ENCODE results near the gene NUP62. TPM values are rescaled to one million over a fixed set of nuclear protein-coding genes. Genes with fewer than 3 reads are reported as not detected.

Gene NUP62
- total RNA-seq, 3 donors from 2014 or later, result 30.9 to 41.0 (median 36.4) TPM

- H3K4me3 ChIP-seq, result no peak overlapping the region
- H3K4me1 ChIP-seq, result peaks cover 0 to 6% of the 10 kb centered on the region in 2 donors
- H3K9me3 ChIP-seq, result no peaks in the 10 kb centered on the region
- intact Hi-C loops (cut with DNase I; ENCODE audit: low total_unique reads), result no loop called here
- no peaks in the 10 kb centered on the region for H3K36me3 ChIP-seq
- peak in 1 of 2 donors; percentile 27 for DNase-seq (ENCODE audit: low spot score in 2 of 2)
- TF ChIP-seq POLR2AphosphoS5 (IDR thresholded peaks at IDR 0.05) (no peak), POLR2A (IDR thresholded peaks at IDR 0.05) (no peak), CTCF (IDR thresholded peaks at IDR 0.05) (no peak)
- H3K27ac ChIP-seq, result no peak overlapping the region
- no peaks in the 10 kb centered on the region for H3K27me3 ChIP-seq
Observed at GRCh38 chr19:49954933-49955332, 25.6 kb upstream of the NUP62 start.

GRCh38 chr19:49954092-49954829, 25.0 kb upstream of the NUP62 start:
- no peaks in the 10 kb centered on the region for H3K27me3 ChIP-seq
- H3K9me3 ChIP-seq, result no peaks in the 10 kb centered on the region
- H3K4me3 ChIP-seq, result no peak overlapping the region
- TF ChIP-seq POLR2AphosphoS5 (IDR thresholded peaks at IDR 0.05) (no peak), CTCF (IDR thresholded peaks at IDR 0.05) (no peak), POLR2A (IDR thresholded peaks at IDR 0.05) (no peak)
- H3K27ac ChIP-seq, result peak overlapping the region in 1 of 2 donors; percentile 57
- DNase-seq (ENCODE audit: low spot score in 2 of 2), result peak in 1 of 2 donors; percentile 43
- intact Hi-C loops (cut with DNase I; ENCODE audit: low total_unique reads), result no loop called here
- peaks cover 0 to 6% of the 10 kb centered on the region in 2 donors for H3K4me1 ChIP-seq
- no peaks in the 10 kb centered on the region for H3K36me3 ChIP-seq

GRCh38 chr19:49953416-49953815, 24.1 kb upstream of the NUP62 start:
- Histone ChIP-seq H3K36me3 (no peaks in the 10 kb centered on the region), H3K27ac (peak overlapping the region in 1 of 2 donors; percentile 25), H3K4me3 (no peak overlapping the region), H3K27me3 (no peaks in the 10 kb centered on the region), H3K4me1 (peaks cover 0 to 6% of the 10 kb centered on the region in 2 donors), H3K9me3 (no peaks in the 10 kb centered on the region)
- DNase-seq (ENCODE audit: low spot score in 2 of 2), result peak in 1 of 2 donors; percentile 5
- TF ChIP-seq POLR2A (IDR thresholded peaks at IDR 0.05) (no peak), POLR2AphosphoS5 (IDR thresholded peaks at IDR 0.05) (no peak), CTCF (IDR thresholded peaks at IDR 0.05) (no peak)
- intact Hi-C loops (cut with DNase I; ENCODE audit: low total_unique reads), result no loop called here

GRCh38 chr19:49952906-49953305, 23.6 kb upstream of the NUP62 start:
- TF ChIP-seq POLR2A (IDR thresholded peaks at IDR 0.05) (no peak), POLR2AphosphoS5 (IDR thresholded peaks at IDR 0.05) (no peak), CTCF (IDR thresholded peaks at IDR 0.05) (no peak)
- Histone ChIP-seq H3K9me3 (no peaks in the 10 kb centered on the region), H3K27me3 (no peaks in the 10 kb centered on the region), H3K4me1 (peaks cover 0 to 6% of the 10 kb centered on the region in 2 donors), H3K36me3 (no peaks in the 10 kb centered on the region), H3K27ac (no peak overlapping the region), H3K4me3 (no peak overlapping the region)
- DNase-seq (ENCODE audit: low spot score in 2 of 2), result peak in 1 of 2 donors; percentile 22
- intact Hi-C loops (cut with DNase I; ENCODE audit: low total_unique reads), result no loop called here

GRCh38 chr19:49952479-49952836, 23.2 kb upstream of the NUP62 start:
- Histone ChIP-seq H3K4me3 (no peak overlapping the region), H3K4me1 (peaks cover 0 to 6% of the 10 kb centered on the region in 2 donors), H3K9me3 (no peaks in the 10 kb centered on the region), H3K36me3 (no peaks in the 10 kb centered on the region), H3K27me3 (no peaks in the 10 kb centered on the region), H3K27ac (no peak overlapping the region)
- no peak for DNase-seq (ENCODE audit: low spot score in 2 of 2)
- intact Hi-C loops (cut with DNase I; ENCODE audit: low total_unique reads), result no loop called here
- TF ChIP-seq POLR2A (IDR thresholded peaks at IDR 0.05) (no peak), POLR2AphosphoS5 (IDR thresholded peaks at IDR 0.05) (no peak), CTCF (IDR thresholded peaks at IDR 0.05) (no peak)

All from breast epithelium (tissue), 4 donors.